Hematopoietic multipotent progenitor cell treated with erythropoietin and hydrocortisone succinate and interleukin-3 and kit ligand, for 4 days (in vitro differentiated cells): ENCODE data around the gene ZACN.
"Not testable (repeated sequence)": the region's sequence is repeated elsewhere in the genome, so short reads cannot be mapped to it uniquely, and the experiment has no call there.

Experiments used
- DNase-seq: peaks from one replicate; pipeline ENCODE4 v3.0.0-alpha.2; 2015

Gene ZACN

DNA sequence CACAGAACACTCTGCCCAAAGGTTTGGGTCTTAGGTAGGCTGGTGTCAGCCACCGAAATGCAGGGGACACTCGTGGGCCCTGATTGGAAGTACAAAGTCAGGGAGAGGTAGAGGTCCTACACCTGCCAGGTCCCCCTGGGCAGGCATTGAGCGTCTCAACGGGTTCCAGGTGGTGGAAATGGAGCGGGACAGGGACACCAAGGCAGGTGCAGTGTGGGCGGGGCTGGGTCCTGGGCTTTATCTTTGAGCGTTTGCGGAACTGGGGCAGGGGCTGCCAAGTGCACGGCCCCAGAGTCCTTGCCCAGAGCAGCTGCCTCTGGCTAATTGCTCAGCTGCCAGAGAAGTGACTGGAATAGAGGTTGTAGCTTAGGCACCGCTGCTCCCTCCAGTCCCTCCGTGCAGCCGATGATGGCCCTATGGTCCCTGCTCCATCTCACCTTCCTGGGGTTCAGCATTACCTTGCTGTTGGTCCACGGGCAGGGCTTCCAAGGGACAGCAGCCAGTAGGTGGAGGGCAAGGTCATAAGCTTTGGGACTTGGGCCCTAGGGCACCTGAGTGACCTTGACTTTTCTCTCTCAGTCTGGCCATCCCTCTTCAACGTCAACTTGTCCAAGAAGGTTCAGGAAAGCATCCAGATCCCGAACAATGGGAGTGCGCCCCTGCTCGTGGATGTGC, at the start of gene ZACN:
Gene ZACN (plus strand): TSS at position 323 of the 675 bp plus-strand sequence. CDS start 83 bp downstream, at position 406.
- DNase-seq = peak; percentile 9

DNA sequence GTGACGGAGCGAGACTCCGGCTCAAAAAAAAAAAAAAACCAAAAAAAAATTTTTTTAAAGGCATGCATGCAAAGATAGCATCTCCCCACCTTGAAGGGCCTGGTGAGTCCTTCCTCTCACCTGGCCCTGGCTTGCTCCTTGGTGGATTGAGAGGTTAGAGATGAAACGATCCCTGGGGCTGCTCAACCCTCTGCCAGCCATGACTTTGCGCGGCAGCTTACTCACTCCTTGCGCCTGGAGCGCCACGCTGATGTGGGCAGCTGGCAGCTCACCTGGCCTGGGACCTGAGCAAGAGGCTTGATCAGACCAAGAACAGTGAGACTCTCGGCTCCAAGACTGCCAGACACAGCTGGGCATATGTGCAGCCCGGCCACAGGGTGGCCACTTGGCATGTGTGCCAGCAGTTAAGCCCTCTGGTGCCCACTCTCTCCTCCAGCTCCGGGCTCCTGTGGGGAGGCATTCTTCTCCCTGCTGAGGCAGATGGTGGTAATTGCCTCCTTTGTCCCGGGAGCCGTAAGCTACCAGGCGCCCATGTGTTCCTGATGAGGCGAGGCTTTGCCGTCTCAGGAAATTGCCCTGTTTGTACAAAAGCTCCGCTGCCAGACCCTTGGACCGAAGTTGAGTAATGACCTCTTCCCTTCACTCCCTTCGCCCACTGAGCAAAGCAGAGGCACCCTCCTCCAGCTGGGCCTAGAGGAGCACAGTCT, 46.8 kb upstream of the ZACN start:
- DNase-seq = peak; percentile 38

GRCh38 chr17:76032780-76033108, 46.2 kb upstream of the ZACN start:
- DNase-seq = no peak

DNA sequence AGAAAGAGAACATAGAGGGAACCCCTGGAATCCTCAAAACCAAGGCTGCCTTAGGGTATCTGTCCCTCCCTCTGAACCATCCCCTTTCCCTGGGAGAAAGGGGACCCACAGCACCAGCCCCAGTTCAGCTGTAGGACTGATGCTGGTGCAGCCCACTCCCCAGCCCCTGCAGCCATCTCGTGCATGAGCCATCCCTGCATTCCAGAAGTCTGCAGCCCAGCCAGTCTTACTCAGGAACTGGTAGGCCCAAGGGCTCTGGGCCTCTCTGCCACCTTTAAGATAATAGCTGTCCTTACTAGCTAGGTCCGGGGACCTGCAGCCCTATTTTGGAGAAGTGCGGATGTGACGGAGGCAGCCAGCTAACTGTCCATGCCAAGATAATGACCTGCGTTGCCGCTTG, 45.8 kb upstream of the ZACN start:
- no peak for DNase-seq

DNA sequence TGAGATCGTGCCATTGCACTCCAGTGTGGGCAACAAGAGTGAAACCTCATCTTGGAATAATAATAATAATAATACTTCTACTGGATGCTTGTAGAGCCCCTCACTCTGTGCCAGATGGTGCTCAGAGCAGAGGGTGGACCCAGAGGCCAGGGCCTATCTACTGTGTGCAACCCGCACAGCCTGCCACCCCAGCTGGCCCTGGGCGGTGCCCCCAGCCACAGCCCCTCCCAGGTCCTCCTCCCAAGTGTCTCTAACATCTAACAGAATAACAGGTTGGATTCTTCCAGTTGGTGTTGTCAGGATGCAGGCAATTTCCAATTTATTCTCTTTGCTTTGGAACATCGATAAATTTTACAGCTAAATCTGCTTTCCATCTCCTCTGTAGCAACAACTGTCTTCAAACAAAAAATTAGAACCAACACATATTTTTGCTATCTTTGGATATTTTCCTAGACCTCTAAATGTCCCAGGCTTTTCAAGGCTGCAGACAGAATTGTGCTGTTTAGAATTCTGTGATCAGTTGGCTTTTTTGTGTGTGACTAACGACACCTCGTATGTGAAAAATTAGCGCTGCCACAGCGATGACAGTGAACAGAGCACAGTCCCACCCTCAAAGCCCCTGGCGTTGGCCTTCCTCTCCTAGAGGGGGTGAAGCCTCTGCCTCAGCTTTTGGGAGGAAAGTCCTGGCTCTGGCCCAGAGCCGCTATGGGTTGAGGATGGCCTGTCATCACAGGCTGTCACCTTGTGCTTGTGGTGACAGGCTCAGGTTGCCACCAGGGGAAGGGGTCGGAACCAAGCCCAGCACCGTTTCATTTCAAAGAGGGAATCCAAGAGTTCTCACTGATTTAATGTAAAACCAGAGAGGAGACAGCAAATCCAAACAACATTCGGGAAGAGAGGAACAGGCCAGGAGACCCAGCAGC, 44.3 kb upstream of the ZACN start:
- peak; percentile 79 for DNase-seq

DNA sequence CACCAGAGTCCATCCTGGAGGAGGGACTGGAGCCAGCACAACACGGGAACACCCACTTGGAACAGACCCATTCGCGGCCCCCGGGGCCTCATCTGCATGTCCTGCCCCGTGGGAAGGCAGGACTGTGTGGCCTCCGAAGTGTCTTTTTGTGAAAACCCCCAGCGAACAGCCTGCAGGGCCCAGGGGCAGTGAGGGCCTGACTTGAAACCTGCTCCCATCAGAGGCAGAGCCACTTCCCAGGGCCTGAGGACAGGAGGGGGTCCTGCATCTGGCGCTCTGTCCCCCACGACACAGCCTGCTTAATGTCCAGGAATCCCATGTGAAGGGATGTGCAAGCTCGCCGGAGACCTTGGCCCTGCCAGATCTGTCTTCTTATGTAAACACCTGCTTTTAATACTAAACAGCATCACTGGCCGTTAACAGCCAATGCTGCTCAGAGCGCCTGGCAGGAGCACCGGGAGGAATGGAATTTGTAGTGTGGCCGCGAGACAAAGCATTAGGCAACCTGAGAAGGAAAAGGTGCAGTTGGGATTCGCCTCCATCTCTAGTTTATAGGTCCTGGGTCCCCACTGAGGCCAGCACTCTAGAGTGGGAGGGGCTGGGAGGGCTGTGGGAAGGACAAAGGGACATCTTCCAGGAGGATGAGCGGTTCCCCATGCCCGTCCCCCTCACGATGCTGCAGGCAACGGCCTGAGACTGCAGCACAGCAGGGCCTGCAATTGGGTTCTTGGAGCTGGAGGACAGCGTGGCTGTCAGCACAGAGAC, 42.3 kb upstream of the ZACN start:
- DNase-seq = no peak

DNA sequence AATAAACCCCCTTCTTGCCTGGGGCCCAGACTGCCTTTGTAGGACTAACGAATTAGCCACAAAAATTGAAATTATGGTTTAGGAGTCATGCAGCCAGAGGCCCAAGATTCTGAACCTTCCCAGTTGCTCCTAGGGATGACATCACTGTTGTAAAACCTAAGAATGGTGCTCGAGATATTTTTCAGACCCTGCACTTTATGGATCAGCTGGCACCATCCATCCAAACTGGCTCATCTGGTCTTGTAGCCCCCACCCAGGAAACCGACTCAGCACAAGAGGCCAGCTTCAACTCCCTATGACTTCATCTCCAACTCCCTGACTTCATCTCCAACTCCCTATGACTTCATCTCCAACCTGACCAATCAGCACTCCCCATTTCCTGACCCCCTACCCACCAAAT, 40.9 kb upstream of the ZACN start:
- no peak for DNase-seq

- DNase-seq = no peak
These were observed 39.9 kb upstream of the ZACN start for GRCh38 chr17:76039121-76039520.

DNA sequence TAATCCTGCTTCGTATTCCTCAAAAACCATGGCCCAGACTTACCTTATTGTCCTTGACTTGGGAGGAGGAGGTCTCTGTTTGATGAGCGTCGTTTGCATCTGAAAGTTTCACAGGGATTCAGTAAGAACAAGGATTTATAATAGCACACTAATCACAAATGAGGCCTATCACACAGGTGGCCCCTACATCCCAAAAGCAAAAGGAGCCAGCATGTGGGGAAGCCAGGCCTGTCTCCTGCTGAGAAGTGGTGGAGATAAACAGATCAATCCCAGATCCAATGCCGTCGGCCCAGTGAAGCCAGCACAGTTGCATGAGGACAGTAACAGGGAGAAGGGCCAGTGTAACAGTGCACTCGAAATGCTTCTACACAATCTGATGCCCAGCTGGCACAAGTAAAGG, 38.6 kb upstream of the ZACN start:
- no peak for DNase-seq

DNA sequence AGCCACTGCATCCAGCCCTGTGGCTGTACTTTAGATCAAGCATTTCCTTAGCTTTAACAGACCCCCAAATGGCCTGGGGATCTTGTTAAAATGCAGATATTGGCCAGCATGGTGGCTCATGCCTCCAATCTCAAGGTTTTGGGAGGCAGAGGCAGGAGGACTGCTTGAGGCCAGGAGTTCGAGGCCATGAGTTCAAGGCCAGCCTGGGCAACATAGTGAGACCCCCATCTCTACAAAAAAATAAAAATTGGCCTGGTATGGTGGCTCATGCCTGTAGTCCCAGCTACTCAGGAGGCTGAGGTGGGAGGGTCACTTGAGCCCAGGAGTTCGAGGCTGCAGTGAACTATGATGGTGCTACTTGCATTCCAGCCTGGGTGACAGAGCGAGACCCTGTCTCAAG, 36.1 kb upstream of the ZACN start:
- DNase-seq = not testable (repeated sequence)

GRCh38 chr17:76044475-76045007, 34.4 kb upstream of the ZACN start:
- not testable (repeated sequence) for DNase-seq

GRCh38 chr17:76046064-76046463, 32.9 kb upstream of the ZACN start:
- no peak for DNase-seq

GRCh38 chr17:76048025-76048605, 30.9 kb upstream of the ZACN start:
- DNase-seq = no peak

DNA sequence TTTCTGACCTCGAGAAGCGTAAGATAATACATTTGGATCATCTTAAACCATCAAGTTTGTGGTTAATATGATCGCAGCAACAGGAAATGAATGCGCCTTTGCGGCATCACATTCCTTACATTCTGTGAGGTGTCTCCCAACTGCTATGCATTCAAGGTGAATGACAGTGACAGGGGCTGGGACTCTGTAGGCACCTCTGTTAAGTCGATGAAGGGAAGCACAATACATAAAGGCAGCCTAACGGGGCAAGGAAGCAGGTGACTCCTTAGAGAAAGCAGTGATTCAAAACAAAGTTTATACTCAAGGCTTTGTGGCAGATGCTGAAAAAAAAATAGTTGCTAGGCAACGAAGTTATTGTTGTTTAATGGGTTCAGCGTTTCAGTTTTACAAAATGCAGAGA, 30.3 kb upstream of the ZACN start:
- no peak for DNase-seq

DNA sequence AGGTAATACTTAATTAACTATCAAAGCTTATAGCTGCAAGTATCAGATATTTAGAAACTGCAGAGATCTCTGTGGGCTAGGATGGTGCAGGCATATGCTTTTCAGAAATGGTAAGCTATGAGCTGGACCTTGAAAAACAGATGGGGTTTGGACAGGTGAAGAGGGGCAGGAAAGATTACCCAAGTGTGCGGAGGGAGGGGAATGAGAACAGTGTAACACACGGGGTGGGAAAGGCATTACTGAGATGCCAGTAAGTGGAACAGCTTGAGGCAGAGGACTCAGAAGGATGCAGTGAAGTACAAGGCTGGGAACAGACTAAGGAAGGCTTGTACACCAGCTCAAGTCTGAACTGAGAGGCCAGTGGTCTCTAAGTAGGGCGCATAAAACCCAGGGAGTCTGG, 29.7 kb upstream of the ZACN start:
- DNase-seq = no peak

- no peak for DNase-seq
These were observed 29.0 kb upstream of the ZACN start for GRCh38 chr17:76049836-76050537.

DNA sequence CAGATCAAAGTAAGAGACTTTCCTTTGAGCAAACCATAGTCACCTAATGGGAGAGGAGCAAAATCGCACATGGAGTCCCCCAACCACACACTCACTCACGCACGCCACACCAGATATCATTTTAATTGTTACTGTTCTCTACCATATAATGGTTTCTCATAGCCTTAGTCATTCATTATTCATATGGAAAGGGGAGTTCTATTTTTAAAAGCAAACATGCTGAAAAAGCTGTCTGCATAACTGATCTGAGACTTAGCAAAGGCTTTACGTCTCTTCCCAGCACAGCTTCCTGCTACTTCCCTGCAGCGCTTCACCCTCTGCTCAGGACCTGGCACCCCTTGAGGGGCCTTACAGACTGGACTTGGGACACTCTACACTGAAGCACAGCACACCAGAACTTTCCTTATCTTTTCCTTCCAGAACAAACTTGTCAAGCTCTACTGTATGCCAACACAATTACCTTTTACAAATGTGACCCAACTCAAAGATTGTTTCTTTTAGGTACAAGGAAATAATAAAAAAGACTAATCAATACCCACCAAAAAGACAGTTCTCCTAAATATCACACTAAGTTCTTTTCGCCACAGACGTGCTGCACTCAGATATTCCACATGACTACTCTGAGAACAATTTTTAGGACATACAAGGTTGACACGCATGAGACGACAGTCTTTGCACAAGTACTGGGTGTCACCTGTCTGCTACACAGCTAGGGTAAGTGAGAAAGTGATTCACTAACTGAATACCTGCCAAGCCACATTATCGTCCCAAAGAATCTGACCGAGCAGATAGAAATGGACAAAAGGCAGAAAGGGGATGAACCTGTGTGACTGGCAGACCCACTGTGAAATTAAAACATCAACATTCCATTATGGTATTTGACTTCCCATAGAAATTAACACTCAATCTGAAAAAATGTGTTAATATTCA, 28.2 kb upstream of the ZACN start:
- no peak for DNase-seq

- no peak for DNase-seq
These were observed 27.4 kb upstream of the ZACN start for GRCh38 chr17:76051561-76051960.

DNA sequence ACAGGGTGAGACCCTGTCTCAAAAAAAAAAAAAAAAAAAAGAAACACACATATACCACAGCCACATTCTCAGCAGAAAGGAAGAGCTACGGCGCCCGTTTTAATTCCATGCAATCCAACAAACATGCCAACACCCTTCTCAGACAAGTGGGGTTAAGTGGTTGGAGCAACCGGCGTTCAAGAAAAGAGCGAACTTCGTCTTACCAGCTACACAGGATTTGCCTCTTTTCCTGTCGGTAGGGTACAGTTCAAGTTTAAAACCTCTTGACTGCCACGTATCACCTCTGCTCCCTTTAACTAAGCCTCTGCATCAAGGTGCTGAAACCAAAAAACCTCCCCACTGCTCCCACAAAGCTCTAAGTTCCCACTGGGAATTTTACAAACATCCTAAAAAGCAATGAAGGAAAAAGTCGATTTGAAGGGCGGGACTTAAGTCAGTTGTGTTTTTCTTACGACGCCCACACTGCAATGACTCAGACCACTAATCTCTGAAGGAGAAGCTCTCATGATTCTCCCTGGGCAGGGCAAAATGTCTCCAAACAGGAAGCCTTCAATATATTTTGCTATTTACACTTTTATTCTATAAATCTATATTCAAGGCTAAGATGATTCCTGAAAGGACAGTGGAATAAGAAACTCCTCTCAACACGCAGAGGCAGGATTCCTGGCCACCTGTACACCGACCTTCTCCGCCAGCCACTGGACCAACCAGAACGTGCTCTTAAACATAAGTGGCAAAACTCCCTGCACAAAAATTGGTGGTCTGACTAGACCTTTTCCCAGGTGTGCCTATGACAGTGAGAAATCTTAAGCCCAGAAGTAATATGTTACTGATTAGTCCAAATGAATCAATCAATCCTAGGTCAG, 25.5 kb upstream of the ZACN start:
- DNase-seq = peak; percentile 46

GRCh38 chr17:76054112-76054476, 24.9 kb upstream of the ZACN start:
- no peak for DNase-seq
